DMS 273 treated with DMSO at 0.1 percent for 48 hours (cell line): ENCODE data around the gene OR2S2.
"Not testable (repeated sequence)": the region's sequence is repeated elsewhere in the genome, so short reads cannot be mapped to it uniquely, and the experiment has no call there.

Source experiments
- DNase-seq: peaks from one replicate; lab custom pipeline; 2025; lab: John Stamatoyannopoulos, UW

OR2S2 gene

GRCh38 chr9:35962126-35962906 lies 4.4 kb upstream of the OR2S2 start:
- peak; percentile 35 for DNase-seq

DNA sequence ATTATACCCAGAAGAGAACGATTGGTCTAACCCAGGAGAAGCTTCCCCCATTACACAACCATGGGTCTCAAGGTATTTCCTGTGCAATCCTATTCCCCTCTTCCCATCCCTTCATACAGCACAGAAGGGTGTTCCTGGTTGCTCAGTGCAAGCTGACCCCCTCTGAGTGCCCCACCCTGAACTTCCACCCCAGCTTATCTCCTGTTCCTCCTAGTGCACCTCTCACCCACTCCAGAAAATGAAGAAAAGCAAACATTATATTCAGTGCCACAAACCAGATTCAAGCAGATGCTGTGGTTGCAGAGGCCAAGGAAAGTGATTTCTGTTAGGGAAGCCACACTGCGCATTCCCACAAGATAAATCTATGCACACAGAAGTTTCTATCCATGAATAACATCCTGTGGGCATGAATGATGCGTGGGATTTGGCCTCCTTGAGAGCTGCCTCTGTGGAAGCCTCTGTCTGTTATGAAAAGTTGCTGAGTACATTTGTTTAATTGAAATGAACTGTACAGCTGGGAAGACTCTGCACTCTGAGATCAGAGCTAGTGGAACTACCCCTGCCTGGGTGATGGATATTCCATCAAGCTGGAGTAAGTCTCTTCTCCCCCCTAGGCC lies 2.2 kb upstream of the OR2S2 start:
- no peak for DNase-seq

GRCh38 chr9:35956651-35957050 lies 1.3 kb downstream of the OR2S2 start:
- DNase-seq = no peak

- DNase-seq = peak; percentile 51
These were observed 2.9 kb downstream of the OR2S2 start for GRCh38 chr9:35954942-35955546.

DNA sequence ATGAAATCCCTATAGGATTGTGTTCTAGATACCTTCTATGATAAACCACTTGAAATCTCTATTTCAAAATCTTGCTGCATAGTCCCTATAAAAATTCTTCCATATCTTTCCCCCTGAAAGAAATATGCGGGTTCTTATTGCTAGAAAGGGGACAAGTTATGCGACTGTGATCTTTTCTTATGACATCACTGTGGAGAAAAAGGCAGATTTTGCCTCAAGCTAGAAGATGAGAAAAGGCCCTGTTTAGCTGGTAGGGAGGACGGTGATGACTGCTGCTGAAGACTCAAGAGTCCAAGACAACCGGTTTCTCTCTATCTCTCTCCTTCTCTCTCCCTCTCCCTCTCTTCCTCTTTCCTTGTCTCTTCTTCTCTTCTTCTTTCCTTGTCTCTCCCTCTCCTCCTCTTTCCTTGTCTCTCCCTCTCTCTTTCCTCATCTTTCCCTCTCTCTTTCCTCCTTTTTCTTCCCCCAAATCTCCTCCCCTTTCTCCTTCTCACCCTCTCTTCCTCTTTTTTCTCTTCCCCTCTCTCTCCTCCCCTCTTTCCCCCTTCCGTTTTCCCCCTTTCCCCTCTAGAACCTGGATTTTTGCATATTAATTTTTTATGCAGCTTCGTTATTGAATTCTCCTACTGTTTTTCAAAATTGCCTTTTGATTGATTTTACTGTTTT lies 5.3 kb downstream of the OR2S2 start:
- no peak for DNase-seq

DNA sequence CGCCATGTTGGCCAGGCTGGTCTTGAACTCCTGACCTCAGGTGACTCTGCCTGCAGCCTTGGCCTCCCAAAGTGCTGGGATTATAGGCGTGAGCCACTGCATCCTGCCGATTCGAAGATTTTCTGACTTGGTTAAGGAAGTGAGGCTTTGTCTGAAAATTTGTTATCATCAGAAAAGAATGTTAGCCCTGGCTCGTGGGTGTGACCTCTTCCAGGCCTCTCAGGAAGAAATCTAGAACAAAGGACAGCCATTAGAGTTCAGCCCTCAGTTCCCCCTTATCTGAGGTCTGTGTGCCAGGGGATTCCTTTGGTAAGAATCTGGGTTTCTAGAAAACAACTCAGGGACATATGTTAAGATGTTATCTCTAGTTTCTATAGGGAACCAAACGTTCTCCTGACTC lies 6.2 kb downstream of the OR2S2 start:
- DNase-seq = no peak

GRCh38 chr9:35948901-35949318 lies 9.0 kb downstream of the OR2S2 start:
- DNase-seq = no peak

GRCh38 chr9:35948451-35948850 lies 9.5 kb downstream of the OR2S2 start:
- DNase-seq = no peak

GRCh38 chr9:35945341-35946018 lies 12.5 kb downstream of the OR2S2 start:
- peak; percentile 79 for DNase-seq

- no peak for DNase-seq
These were observed 13.1 kb downstream of the OR2S2 start for GRCh38 chr9:35944841-35945240.

- no peak for DNase-seq
These were observed 13.8 kb downstream of the OR2S2 start for GRCh38 chr9:35944173-35944572.

GRCh38 chr9:35942286-35942685 lies 15.7 kb downstream of the OR2S2 start:
- DNase-seq = no peak

DNA sequence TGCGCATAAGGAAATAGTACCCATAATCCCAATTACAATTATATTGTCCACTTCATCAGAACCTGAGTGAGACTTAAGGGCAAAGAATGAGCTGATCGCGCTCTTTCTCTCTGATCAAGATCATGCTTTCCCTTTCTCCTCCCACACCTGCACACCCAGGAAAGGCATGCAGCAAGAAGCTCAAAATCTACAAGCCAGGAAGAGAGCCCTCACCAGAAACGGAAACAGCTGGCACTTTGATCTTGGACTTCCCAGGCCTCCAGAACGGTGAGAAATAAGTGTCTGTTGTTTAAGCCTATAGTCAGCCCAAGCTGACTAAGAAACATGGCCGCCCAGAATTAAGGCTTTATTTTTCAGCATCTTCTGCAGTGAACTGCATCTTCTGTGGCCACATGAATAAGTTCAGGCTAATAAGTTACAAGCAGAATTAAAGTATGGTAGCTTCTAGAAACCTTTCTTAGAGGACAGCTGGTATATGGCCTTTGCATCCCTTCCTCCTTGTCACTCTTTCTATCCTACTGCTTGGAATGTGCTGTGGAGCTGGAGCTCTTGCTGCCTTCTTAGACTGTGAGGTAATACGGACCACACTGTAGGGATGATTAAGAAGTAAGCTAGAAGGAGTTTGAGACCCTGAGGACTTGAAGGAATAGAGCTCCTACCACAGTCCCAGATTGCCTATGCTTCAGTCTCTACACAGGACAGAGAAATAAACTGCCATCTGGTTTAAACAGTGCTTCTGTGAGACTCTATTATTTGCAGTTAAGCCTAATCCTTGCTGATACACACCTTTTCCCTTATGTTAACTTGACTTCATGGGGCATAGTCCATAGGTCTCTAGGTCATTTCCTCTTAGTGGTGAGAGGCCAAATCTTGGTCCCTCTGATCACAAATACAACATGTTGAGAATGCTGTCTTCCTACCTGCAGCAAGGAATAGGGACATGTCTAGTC lies 17.2 kb downstream of the OR2S2 start:
- no peak for DNase-seq

GRCh38 chr9:35939679-35940250 lies 18.2 kb downstream of the OR2S2 start:
- no peak for DNase-seq

DNA sequence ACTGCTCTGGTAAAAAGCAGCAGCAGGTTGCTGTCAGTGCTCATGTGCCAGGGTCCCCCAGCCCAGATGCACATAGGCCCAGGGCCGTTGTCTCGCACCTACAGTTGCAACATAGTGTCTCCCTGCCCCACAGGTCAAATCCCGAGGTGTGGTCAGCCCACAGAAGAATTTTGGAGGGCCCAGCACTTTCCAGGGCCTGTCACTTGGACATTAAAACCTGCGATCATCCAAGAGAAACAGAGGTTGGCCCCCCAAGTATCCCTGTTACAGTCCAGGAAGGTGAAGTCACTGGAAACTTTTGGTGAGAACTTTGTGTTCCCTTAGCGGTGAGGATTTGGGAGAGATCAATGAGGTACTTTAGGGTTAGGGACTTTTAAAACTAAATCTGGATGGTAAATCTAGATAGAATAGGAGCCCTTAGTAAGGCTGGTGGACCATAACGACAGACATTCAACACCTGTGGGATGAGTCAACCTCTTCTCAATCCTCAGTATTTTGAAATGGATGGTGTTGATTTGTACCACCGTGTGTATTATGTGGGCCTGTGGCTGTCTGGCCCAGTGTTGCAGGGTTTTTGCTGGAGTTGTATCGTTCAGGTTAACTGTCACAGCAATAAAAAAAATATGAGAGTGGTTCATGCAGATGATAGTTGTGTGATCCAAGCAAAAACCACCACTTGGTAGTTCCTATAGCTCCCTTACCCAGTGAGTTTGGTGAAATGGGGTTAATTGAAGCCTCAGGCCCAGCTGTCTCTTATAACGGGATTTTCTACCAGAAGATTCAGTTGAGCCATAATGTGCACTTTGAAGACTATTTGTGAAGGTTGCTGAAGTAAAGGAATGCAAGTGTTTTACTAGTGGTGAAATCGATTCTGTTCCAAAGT lies 19.2 kb downstream of the OR2S2 start:
- DNase-seq = no peak

- no peak for DNase-seq
These were observed 20.7 kb downstream of the OR2S2 start for GRCh38 chr9:35937227-35937626.

GRCh38 chr9:35935755-35936509 lies 22.0 kb downstream of the OR2S2 start:
- no peak for DNase-seq

DNA sequence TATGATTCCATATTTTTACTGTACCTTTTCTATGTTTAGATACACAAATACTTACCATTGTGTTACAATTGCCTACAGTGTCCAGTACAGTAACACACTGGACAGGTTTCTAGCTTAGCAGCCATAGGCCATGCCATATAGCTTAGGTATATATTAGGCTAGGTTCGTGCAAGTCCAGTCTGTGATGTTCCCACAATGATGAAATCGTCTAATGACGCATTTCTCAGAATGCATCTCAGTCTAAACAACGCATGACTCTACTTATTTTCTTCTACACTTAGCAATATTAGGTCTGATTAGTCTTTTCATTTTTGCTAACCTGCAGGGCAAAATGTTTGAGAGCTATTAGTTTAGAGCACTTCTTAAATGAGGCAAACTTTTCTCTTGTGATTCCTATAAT lies 22.7 kb downstream of the OR2S2 start:
- no peak for DNase-seq

GRCh38 chr9:35934069-35934468 lies 23.9 kb downstream of the OR2S2 start:
- not testable (repeated sequence) for DNase-seq
